GM23338 (cell line): ENCODE measurements around the gene TMPRSS6. TPM values are rescaled to one million over a fixed set of nuclear protein-coding genes. Genes with fewer than 3 reads are reported as not detected.
A peak's percentile ranks its signal among the peaks of the same experiment; 100 is the strongest.

Experiments
- ATAC-seq: fragments of 200-7000 bp; cut with Tn5 transposase; 3 replicates; pipeline ENCODE4 v1.9.1; 2020
- DNase-seq: peaks from one replicate; pipeline ENCODE4 v3.0.0-alpha.2; 2015; ENCODE audit warnings: low spot score
- H2AFZ ChIP-seq: fragments of 200-600 bp; sonication (generic); 2 replicates; pipeline ENCODE4 v1.8.0; 2016; ENCODE audit warnings: antibody characterized with exemption, mild to moderate bottlenecking, moderate library complexity
- H3F3A ChIP-seq: fragments of 200-600 bp; sonication (generic); replicated peaks from 2 replicates; pipeline ENCODE4 v1.8.0; 2017; ENCODE audit warnings: antibody characterized with exemption, mixed run types, low read depth
- H3K27ac ChIP-seq: fragments of 200-600 bp; sonication (generic); 2 replicates; pipeline ENCODE4 v1.6.1; 2016; ENCODE audit warnings: low read depth
- H3K27me3 ChIP-seq: fragments of 200-600 bp; sonication (generic); 2 replicates; pipeline ENCODE4 v1.8.0; 2016; ENCODE audit warnings: mild to moderate bottlenecking, mixed run types, moderate library complexity; ENCODE audit not compliant: insufficient read depth
- H3K36me3 ChIP-seq: fragments of 200-600 bp; sonication (generic); 2 replicates; pipeline ENCODE4 v1.8.0; 2016; ENCODE audit warnings: mild to moderate bottlenecking; ENCODE audit not compliant: insufficient read depth
- H3K4me1 ChIP-seq: fragments of 200-600 bp; sonication (generic); 2 replicates; pipeline ENCODE4 v1.8.0; 2016; ENCODE audit warnings: mild to moderate bottlenecking, moderate library complexity; ENCODE audit not compliant: insufficient read depth
- H3K4me2 ChIP-seq: fragments of 200-600 bp; sonication (generic); 2 replicates; pipeline ENCODE4 v1.7.1; 2017; ENCODE audit warnings: mixed run types
- H3K4me3 ChIP-seq: fragments of 200-600 bp; sonication (generic); 2 replicates; pipeline ENCODE4 v1.6.1; 2016; ENCODE audit warnings: mixed run types
- H3K79me2 ChIP-seq: fragments of 200-600 bp; sonication (generic); replicated peaks from 2 replicates; pipeline ENCODE4 v1.8.0; 2017; ENCODE audit warnings: mild to moderate bottlenecking; ENCODE audit not compliant: insufficient read depth
- H3K9me2 ChIP-seq: fragments of 200-600 bp; sonication (generic); 2 replicates; pipeline ENCODE4 v1.8.0; 2017; ENCODE audit not compliant: insufficient read depth
- H4K20me1 ChIP-seq: fragments of 200-600 bp; sonication (generic); replicated peaks from 2 replicates; pipeline ENCODE4 v1.8.0; 2017; ENCODE audit warnings: mild to moderate bottlenecking; ENCODE audit not compliant: insufficient read depth
- H3K27ac Mint-ChIP-seq: 2 replicates; pipeline ENCODE4 v1.8.0; 2020; ENCODE audit warnings: inconsistent platforms, mild to moderate bottlenecking, moderate library complexity, mixed read lengths
- H3K27me3 Mint-ChIP-seq: 3 replicates; pipeline ENCODE4 v1.8.0; 2022; ENCODE audit warnings: low read depth, mild to moderate bottlenecking, moderate library complexity, mixed read lengths, inconsistent platforms; ENCODE audit not compliant: insufficient read depth, poor library complexity
- H3K36me3 Mint-ChIP-seq: 3 replicates; pipeline ENCODE4 v1.8.0; 2021; ENCODE audit warnings: low read depth, mild to moderate bottlenecking, inconsistent platforms, moderate library complexity, mixed read lengths
- H3K4me1 Mint-ChIP-seq: 3 replicates; pipeline ENCODE4 v1.8.0; 2020; ENCODE audit warnings: mild to moderate bottlenecking, inconsistent platforms, mixed read lengths
- H3K4me3 Mint-ChIP-seq: 3 replicates; pipeline ENCODE4 v1.8.0; 2021; ENCODE audit warnings: moderate library complexity, mild to moderate bottlenecking, inconsistent platforms, mixed read lengths
- H3K9me3 Mint-ChIP-seq: 3 replicates; pipeline ENCODE4 v1.8.0; 2020; ENCODE audit warnings: moderate library complexity, mild to moderate bottlenecking, inconsistent platforms, mixed read lengths
- EZH2phosphoT487 ChIP-seq: fragments of 200-600 bp; sonication (generic); IDR thresholded peaks from one replicate; pipeline ENCODE4 v1.8.1; 2018; ENCODE audit warnings: antibody characterized with exemption; ENCODE audit not compliant: unreplicated experiment
- POLR2AphosphoS5 ChIP-seq: IDR thresholded peaks from 2 replicates; pipeline ENCODE4 v1.6.1; 2016; ENCODE audit warnings: antibody characterized with exemption, low read depth
- ZNF114 ChIP-seq: fragments of 250-450 bp; sonication (Bioruptor Pico); IDR thresholded peaks from 2 replicates; pipeline ENCODE4 v1.5.0; 2020; ENCODE audit warnings: mild to moderate bottlenecking, moderate library complexity
- polyA plus RNA-seq: library from polyadenylated mRNA; unstranded; fragments of >200 nt; fragmentation: Nextera tagmentation; extraction: Ambion mirVana; gene quantifications from 2 replicates; pipeline ENCODE4 v1.2.1, GENCODE V29; 2016
- total RNA-seq: library from RNA; depleted of rRNA; stranded (reverse); fragments of >200 nt; shearing (Covaris generic); gene quantifications from 2 replicates; pipeline ENCODE4 v1.2.3, GENCODE V29; 2014
- TF ChIP-seq, protein P1 (sequence below): fragments of 250-450 bp; sonication (Bioruptor Pico); IDR thresholded peaks from 2 replicates; pipeline ENCODE4 v1.5.0; 2020; ENCODE audit warnings: mild to moderate bottlenecking, moderate library complexity
- TF ChIP-seq, protein P2 (sequence below): IDR thresholded peaks from one replicate; pipeline ENCODE4 v1.6.1; 2018; ENCODE audit warnings: antibody characterized with exemption; ENCODE audit not compliant: unreplicated experiment

The TMPRSS6 gene
- total and polyA plus RNA-seq, 2 experiments from 2014 or later: 0.13 TPM; not detected in 1

GRCh38 chr22:37150701-37151100, 41.2 kb upstream of the TMPRSS6 start (continued):
- TF ChIP-seq, protein P1, sequence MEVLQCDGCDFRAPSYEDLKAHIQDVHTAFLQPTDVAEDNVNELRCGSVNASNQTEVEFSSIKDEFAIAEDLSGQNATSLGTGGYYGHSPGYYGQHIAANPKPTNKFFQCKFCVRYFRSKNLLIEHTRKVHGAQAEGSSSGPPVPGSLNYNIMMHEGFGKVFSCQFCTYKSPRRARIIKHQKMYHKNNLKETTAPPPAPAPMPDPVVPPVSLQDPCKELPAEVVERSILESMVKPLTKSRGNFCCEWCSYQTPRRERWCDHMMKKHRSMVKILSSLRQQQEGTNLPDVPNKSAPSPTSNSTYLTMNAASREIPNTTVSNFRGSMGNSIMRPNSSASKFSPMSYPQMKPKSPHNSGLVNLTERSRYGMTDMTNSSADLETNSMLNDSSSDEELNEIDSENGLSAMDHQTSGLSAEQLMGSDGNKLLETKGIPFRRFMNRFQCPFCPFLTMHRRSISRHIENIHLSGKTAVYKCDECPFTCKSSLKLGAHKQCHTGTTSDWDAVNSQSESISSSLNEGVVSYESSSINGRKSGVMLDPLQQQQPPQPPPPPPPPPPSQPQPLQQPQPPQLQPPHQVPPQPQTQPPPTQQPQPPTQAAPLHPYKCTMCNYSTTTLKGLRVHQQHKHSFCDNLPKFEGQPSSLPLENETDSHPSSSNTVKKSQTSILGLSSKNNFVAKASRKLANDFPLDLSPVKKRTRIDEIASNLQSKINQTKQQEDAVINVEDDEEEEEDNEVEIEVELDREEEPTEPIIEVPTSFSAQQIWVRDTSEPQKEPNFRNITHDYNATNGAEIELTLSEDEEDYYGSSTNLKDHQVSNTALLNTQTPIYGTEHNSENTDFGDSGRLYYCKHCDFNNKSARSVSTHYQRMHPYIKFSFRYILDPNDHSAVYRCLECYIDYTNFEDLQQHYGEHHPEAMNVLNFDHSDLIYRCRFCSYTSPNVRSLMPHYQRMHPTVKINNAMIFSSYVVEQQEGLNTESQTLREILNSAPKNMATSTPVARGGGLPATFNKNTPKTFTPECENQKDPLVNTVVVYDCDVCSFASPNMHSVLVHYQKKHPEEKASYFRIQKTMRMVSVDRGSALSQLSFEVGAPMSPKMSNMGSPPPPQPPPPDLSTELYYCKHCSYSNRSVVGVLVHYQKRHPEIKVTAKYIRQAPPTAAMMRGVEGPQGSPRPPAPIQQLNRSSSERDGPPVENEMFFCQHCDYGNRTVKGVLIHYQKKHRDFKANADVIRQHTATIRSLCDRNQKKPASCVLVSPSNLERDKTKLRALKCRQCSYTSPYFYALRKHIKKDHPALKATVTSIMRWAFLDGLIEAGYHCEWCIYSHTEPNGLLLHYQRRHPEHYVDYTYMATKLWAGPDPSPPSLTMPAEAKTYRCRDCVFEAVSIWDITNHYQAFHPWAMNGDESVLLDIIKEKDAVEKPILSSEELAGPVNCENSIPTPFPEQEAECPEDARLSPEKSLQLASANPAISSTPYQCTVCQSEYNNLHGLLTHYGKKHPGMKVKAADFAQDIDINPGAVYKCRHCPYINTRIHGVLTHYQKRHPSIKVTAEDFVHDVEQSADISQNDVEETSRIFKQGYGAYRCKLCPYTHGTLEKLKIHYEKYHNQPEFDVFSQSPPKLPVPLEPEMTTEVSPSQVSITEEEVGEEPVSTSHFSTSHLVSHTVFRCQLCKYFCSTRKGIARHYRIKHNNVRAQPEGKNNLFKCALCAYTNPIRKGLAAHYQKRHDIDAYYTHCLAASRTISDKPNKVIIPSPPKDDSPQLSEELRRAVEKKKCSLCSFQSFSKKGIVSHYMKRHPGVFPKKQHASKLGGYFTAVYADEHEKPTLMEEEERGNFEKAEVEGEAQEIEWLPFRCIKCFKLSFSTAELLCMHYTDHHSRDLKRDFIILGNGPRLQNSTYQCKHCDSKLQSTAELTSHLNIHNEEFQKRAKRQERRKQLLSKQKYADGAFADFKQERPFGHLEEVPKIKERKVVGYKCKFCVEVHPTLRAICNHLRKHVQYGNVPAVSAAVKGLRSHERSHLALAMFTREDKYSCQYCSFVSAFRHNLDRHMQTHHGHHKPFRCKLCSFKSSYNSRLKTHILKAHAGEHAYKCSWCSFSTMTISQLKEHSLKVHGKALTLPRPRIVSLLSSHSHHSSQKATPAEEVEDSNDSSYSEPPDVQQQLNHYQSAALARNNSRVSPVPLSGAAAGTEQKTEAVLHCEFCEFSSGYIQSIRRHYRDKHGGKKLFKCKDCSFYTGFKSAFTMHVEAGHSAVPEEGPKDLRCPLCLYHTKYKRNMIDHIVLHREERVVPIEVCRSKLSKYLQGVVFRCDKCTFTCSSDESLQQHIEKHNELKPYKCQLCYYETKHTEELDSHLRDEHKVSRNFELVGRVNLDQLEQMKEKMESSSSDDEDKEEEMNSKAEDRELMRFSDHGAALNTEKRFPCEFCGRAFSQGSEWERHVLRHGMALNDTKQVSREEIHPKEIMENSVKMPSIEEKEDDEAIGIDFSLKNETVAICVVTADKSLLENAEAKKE (CRISPR knock-in tag): no peak
- TF ChIP-seq ZNF114 (CRISPR knock-in tag): no peak

DNA sequence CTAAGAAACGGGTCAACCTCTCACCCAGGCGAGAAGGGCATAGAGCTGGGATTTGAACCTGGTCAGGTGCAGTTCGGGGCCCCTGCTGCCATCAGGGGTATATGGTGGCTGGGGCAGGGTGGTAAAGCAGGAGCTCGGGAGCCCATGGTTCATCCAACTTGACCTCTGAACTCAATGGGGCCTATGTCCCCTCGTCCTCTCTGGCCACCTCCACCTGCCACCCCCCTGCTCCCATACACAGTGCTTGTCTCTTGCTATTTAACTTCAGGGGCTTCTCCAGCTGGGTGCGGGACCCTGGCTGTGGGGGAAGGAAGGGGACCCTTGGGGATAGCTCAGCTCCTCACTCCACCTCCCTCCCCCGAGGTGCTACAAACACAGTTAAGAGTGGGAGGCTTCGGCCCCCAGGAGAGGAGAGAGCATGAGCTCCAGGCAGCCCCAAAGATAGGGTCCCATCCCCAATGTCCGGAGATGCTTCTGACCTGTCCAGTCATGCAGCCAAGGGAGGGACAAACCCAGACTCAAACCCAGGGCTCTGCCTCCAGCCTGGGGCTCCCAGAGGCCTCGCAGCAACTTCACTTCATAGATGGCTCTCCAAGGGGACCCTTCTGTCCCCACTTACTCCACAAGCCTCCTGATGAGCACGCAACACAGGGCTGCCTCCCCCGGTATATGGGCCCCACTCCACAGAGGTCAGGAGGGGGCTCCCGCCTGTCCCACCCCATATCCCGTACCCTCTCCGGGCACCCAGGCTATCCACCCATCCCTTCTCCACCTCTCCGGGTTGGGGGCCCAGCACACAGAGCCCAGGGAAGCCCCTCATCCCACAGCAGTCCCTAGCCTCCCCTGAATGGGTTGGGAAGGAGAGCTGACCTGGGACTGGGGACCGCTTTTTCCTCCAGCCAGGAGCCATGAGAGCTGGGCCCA, 39.5 kb upstream of the TMPRSS6 start:
- Mint-ChIP-seq H3K36me3 (no peaks in the 10 kb centered on the region), H3K27me3 (peaks cover 10% of the 10 kb centered on the region), H3K4me1 (peaks cover 20% of the 10 kb centered on the region), H3K4me3 (no peak overlapping the region), H3K27ac (no peak overlapping the region), H3K9me3 (peaks cover 7% of the 10 kb centered on the region)
- Histone ChIP-seq H3K79me2 (no peaks in the 10 kb centered on the region), H4K20me1 (no peaks in the 10 kb centered on the region), H3K4me2 (no peak overlapping the region), H2AFZ (peak overlapping the region; percentile 78; the same call in 1 of the 2 replicates), H3K27me3 (no peaks in the 10 kb centered on the region), H3K9me2 (no peaks in the 10 kb centered on the region), H3K27ac (no peak overlapping the region), H3F3A (no peaks in the 10 kb centered on the region), H3K36me3 (no peaks in the 10 kb centered on the region), H3K4me1 (no peaks in the 10 kb centered on the region), H3K4me3 (no peak overlapping the region)
- no peak for DNase-seq
- ATAC-seq: peak; percentile 11; the same call in 1 of the 3 replicates
- TF ChIP-seq POLR2AphosphoS5 (no peak), ZNF114 (CRISPR knock-in tag) (no peak), EZH2phosphoT487 (no peak)
- TF ChIP-seq, protein P2, sequence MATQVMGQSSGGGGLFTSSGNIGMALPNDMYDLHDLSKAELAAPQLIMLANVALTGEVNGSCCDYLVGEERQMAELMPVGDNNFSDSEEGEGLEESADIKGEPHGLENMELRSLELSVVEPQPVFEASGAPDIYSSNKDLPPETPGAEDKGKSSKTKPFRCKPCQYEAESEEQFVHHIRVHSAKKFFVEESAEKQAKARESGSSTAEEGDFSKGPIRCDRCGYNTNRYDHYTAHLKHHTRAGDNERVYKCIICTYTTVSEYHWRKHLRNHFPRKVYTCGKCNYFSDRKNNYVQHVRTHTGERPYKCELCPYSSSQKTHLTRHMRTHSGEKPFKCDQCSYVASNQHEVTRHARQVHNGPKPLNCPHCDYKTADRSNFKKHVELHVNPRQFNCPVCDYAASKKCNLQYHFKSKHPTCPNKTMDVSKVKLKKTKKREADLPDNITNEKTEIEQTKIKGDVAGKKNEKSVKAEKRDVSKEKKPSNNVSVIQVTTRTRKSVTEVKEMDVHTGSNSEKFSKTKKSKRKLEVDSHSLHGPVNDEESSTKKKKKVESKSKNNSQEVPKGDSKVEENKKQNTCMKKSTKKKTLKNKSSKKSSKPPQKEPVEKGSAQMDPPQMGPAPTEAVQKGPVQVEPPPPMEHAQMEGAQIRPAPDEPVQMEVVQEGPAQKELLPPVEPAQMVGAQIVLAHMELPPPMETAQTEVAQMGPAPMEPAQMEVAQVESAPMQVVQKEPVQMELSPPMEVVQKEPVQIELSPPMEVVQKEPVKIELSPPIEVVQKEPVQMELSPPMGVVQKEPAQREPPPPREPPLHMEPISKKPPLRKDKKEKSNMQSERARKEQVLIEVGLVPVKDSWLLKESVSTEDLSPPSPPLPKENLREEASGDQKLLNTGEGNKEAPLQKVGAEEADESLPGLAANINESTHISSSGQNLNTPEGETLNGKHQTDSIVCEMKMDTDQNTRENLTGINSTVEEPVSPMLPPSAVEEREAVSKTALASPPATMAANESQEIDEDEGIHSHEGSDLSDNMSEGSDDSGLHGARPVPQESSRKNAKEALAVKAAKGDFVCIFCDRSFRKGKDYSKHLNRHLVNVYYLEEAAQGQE: no peak
